CD4-positive, alpha-beta memory T cell (primary cell): Measurements from ENCODE around the gene ZDHHC5. TPM values are rescaled to one million over a fixed set of nuclear protein-coding genes. Genes with fewer than 3 reads are reported as not detected.

ENCODE experiments used
- CTCF ChIA-PET: fragments of 350-600 bp; sonication (Branson Sonifier 250); formaldehyde crosslinking; loops from one replicate; lab custom pipeline; 2021; ENCODE audit warnings: inconsistent platforms; ENCODE audit not compliant: partially characterized antibody; lab: Charles Lee
- POLR2A ChIA-PET: fragments of 350-600 bp; sonication (Branson Sonifier 250); formaldehyde crosslinking; loops from one replicate; lab custom pipeline; 2021; ENCODE audit not compliant: partially characterized antibody; lab: Charles Lee
- DNase-seq, 5 donors: peaks; one replicate each; pipeline versions ENCODE4 v3.0.0 to v3.0.0-alpha.2; 2020 to 2022; ENCODE audit warnings: mixed read lengths in 1 of 5
- H3K27ac ChIP-seq: one replicate; pipeline ENCODE4 v1.7.0; 2013; ENCODE audit warnings: low read depth, low read length
- H3K27me3 ChIP-seq: 2 replicates; pipeline ENCODE4 v1.7.0; 2013; ENCODE audit warnings: mild to moderate bottlenecking, low read length, moderate library complexity; ENCODE audit not compliant: insufficient read depth
- H3K36me3 ChIP-seq: 2 replicates; pipeline ENCODE4 v1.7.0; 2013; ENCODE audit warnings: mild to moderate bottlenecking, low read length, moderate library complexity; ENCODE audit not compliant: insufficient read depth
- H3K4me1 ChIP-seq: 2 replicates; pipeline ENCODE4 v1.7.0; 2013; ENCODE audit warnings: mild to moderate bottlenecking, low read length, moderate library complexity; ENCODE audit not compliant: insufficient read depth
- H3K4me3 ChIP-seq, 2 donors: one replicate each; pipeline ENCODE4 v1.7.0; 2013; ENCODE audit warnings: low read length in 2 of 2, mild to moderate bottlenecking in 1 of 2
- H3K9me3 ChIP-seq, 2 donors: one replicate each; pipeline ENCODE4 v1.7.0; 2013; ENCODE audit warnings: low read length in 2 of 2, control low read depth in 1 of 2; ENCODE audit not compliant: control insufficient read depth in 1 of 2
- H3K27ac Mint-ChIP-seq, 7 donors: one replicate each; pipeline ENCODE4 v1.8.0; 2020 to 2021; ENCODE audit warnings: mixed read lengths in 7 of 7, mild to moderate bottlenecking in 6 of 7, inconsistent platforms in 3 of 7, moderate library complexity in 3 of 7
- H3K27me3 Mint-ChIP-seq, 2 donors: one replicate each; pipeline ENCODE4 v1.8.0; 2020 to 2021; ENCODE audit warnings: mixed read lengths in 2 of 2
- H3K36me3 Mint-ChIP-seq, 2 donors: one replicate each; pipeline ENCODE4 v1.8.0; 2020 to 2021; ENCODE audit warnings: mixed read lengths in 2 of 2, inconsistent platforms in 1 of 2, mild to moderate bottlenecking in 1 of 2
- H3K4me1 Mint-ChIP-seq, 4 donors: one replicate each; pipeline ENCODE4 v1.8.0; 2020 to 2021; ENCODE audit warnings: mixed read lengths in 4 of 4, mild to moderate bottlenecking in 1 of 4
- H3K4me3 Mint-ChIP-seq, 8 donors: one replicate each; pipeline ENCODE4 v1.8.0; 2020 to 2021; ENCODE audit warnings: mixed read lengths in 8 of 8, mild to moderate bottlenecking in 7 of 8, moderate library complexity in 6 of 8, inconsistent platforms in 3 of 8
- H3K9me3 Mint-ChIP-seq, 8 donors: one replicate each; pipeline ENCODE4 v1.8.0; 2020 to 2021; ENCODE audit warnings: mixed read lengths in 8 of 8, mild to moderate bottlenecking in 5 of 8, inconsistent platforms in 3 of 8, moderate library complexity in 1 of 8
- intact Hi-C: fragments of 100-400 bp; cut with micrococcal nuclease; formaldehyde crosslinking; loops from one replicate; pipeline ENCODE4 v1.15.1; 2023
- polyA plus RNA-seq, 2 donors: library from polyadenylated mRNA; unstranded; fragments of 300-500 nt; fragmentation: Illumina TruSeq; gene quantifications; one replicate each; pipeline ENCODE4 v1.2.3, GENCODE V29; 2021
- total RNA-seq, 2 experiments: library from RNA; stranded (reverse); gene quantifications; one replicate each; pipeline ENCODE4 v1.2.3, GENCODE V29; 2021

ZDHHC5 gene
- total and polyA plus RNA-seq, 4 experiments from 2014 or later, result 30.4 to 75.8 (median 58.9) TPM

DNA sequence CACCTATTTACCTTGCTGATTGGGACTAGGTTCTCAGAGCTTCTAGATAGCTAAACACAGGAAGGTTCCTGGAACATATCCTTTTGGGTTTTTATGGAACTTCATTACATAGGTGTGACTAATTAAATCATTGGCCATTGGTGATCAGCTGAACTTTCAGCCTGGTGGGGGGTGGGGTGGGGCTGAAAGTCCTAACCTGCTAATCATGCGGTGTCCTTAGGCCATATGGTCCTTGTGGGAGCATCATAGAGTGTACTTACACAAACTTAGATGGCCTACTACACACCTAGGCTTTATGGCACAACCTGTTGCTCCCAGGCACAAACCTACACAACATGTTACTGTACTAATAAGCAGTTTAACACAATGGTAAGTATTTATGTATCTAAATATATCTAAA lies 64.7 kb downstream of the ZDHHC5 start:
- no peak overlapping the region for H3K4me3 Mint-ChIP-seq
- POLR2A ChIA-PET, result interaction anchor here (1.1 kb wide), 1 partner anchor 9 kb away, joined by 4 read pairs; the partner anchor contains the start of gene SELENOH

GRCh38 chr11:57735619-57736298 lies 67.8 kb downstream of the ZDHHC5 start:
- Histone ChIP-seq H3K36me3 (no peaks in the 10 kb centered on the region), H3K4me1 (peaks cover 6% of the 10 kb centered on the region), H3K4me3 (no peak overlapping the region), H3K9me3 (no peaks in the 10 kb centered on the region), H3K27ac (no peak overlapping the region), H3K27me3 (no peaks in the 10 kb centered on the region)
- Mint-ChIP-seq H3K9me3 (no peaks in the 10 kb centered on the region), H3K4me3 (no peak overlapping the region), H3K36me3 (peaks cover 10 to 34% of the 10 kb centered on the region in 2 donors), H3K27me3 (no peaks in the 10 kb centered on the region), H3K27ac (peak overlapping the region in 4 of 7 donors; percentile 19 to 55 (median 40)), H3K4me1 (peaks cover under 1 to 7% (median 3%) of the 10 kb centered on the region in 4 donors)
- ChIA-PET POLR2A (interaction anchor here (1.8 kb wide), 1 partner anchor 24 kb away, joined by 5 read pairs; the partner anchor contains the start of genes MED19 and TMX2), CTCF (interaction anchor here (1.4 to 2.4 kb wide), 3 partner anchors 13 to 789 kb away, joined by 4 to 9 read pairs (median 6); no protein-coding TSS in a partner anchor)
- intact Hi-C loops, result no loop called here
- no peak for DNase-seq

More for the DNA sequence above, 64.7 kb downstream of the ZDHHC5 start:
- peaks cover 4 to 24% of the 10 kb centered on the region in 2 donors for H3K36me3 Mint-ChIP-seq
- H3K27ac ChIP-seq, result no peak overlapping the region
- intact Hi-C loops, result no loop called here
- H3K4me1 ChIP-seq, result no peaks in the 10 kb centered on the region
- H3K9me3 ChIP-seq, result no peaks in the 10 kb centered on the region
- H3K4me1 Mint-ChIP-seq, result peaks cover 0 to 12% (median 5%) of the 10 kb centered on the region in 4 donors
- no peaks in the 10 kb centered on the region for H3K36me3 ChIP-seq
- DNase-seq, result no peak
- no peaks in the 10 kb centered on the region for H3K27me3 ChIP-seq
- CTCF ChIA-PET, result interaction anchor here (1.1 to 1.4 kb wide), 2 partner anchors 14 to 91 kb away, joined by 3 to 4 read pairs; no protein-coding TSS in a partner anchor
- H3K27me3 Mint-ChIP-seq, result no peaks in the 10 kb centered on the region
- H3K4me3 ChIP-seq, result no peak overlapping the region
- no peaks in the 10 kb centered on the region for H3K9me3 Mint-ChIP-seq
- no peak overlapping the region for H3K27ac Mint-ChIP-seq

GRCh38 chr11:57741132-57742086 lies 73.5 kb downstream of the ZDHHC5 start, which contains the start of gene SELENOH:
Gene SELENOH (plus strand): TSS chr11:57741491. CDS start chr11:57741596, 105 bp downstream.
- H3K27ac ChIP-seq, result peak within 1 kb of the TSS; percentile 82
- CTCF ChIA-PET, result interaction anchor here (0.8 to 13.0 kb wide), 6 partner anchors 27 to 248 kb away, joined by 3 to 143 read pairs (median 4); partner anchors contain the start of gene UBE2L6
- no peaks in the 10 kb centered on the region for H3K27me3 Mint-ChIP-seq
- no peaks in the 10 kb centered on the region for H3K9me3 Mint-ChIP-seq
- H3K4me3 ChIP-seq, result peak within 1 kb of the TSS; percentile 77 to 80
- peaks cover 34 to 66% of the 10 kb centered on the region in 2 donors for H3K36me3 Mint-ChIP-seq
- intact Hi-C loops, result loop anchor here (1.0 to 2.0 kb wide), 9 partner anchors 29 to 838 kb away; partner anchors contain the start of genes CLP1, MED19, SSRP1 and TIMM10
- H3K4me1 ChIP-seq, result peaks cover 26% of the 10 kb centered on the region
- H3K36me3 ChIP-seq, result peaks cover 17% of the 10 kb centered on the region
- peak within 1 kb of the TSS; percentile 96 to 100 (median 99) for H3K27ac Mint-ChIP-seq
- peak; percentile 90 to 96 (median 91) for DNase-seq
- H3K4me1 Mint-ChIP-seq, result peaks cover 18 to 36% (median 28%) of the 10 kb centered on the region in 4 donors
- peak within 1 kb of the TSS; percentile 90 to 100 (median 98) for H3K4me3 Mint-ChIP-seq
- no peaks in the 10 kb centered on the region for H3K9me3 ChIP-seq
- POLR2A ChIA-PET, result interaction anchor here (0.6 to 2.3 kb wide), 31 partner anchors 9 to 1404 kb away, joined by 3 to 29 read pairs (median 5); partner anchors contain the start of genes BTBD18, CLP1, CTNND1 and LPXN
- H3K27me3 ChIP-seq, result no peaks in the 10 kb centered on the region

DNA sequence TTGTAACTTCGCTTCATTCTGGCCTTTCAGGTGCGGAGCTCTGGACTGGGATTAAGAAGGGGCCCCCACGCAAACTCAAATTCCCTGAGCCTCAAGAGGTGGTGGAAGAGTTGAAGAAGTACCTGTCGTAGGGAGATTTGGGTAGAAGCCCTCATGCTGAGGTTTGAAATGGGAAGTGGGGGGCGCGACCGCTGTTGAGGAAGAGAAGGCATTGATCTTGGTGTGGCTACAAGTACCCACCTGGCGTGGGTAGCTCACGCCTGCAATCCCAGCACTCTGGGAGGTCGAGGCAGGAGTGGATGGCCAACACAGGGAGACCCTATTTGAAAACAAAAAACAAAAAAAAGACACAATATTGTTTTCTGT lies 74.2 kb downstream of the ZDHHC5 start:
- Histone ChIP-seq H3K27me3 (no peaks in the 10 kb centered on the region), H3K4me1 (peaks cover 26% of the 10 kb centered on the region), H3K27ac (peak overlapping the region; percentile 82), H3K36me3 (peaks cover 17% of the 10 kb centered on the region), H3K9me3 (no peaks in the 10 kb centered on the region), H3K4me3 (peak overlapping the region; percentile 77 to 80)
- Mint-ChIP-seq H3K4me3 (peak overlapping the region; percentile 90 to 100 (median 98)), H3K9me3 (no peaks in the 10 kb centered on the region), H3K4me1 (peaks cover 19 to 36% (median 29%) of the 10 kb centered on the region in 4 donors), H3K36me3 (peaks cover 36 to 67% of the 10 kb centered on the region in 2 donors), H3K27me3 (no peaks in the 10 kb centered on the region), H3K27ac (peak overlapping the region; percentile 96 to 100 (median 99))
- POLR2A ChIA-PET, result interaction anchor here (0.8 to 2.3 kb wide), 28 partner anchors 10 to 1403 kb away, joined by 3 to 29 read pairs (median 6); partner anchors contain the start of genes BTBD18, CLP1, CTNND1 and LPXN
- intact Hi-C loops, result no loop called here
- no peak for DNase-seq
- CTCF ChIA-PET, result interaction anchor here (0.8 to 13.0 kb wide), 5 partner anchors 27 to 228 kb away, joined by 3 to 143 read pairs (median 4); partner anchors contain the start of gene UBE2L6

DNA sequence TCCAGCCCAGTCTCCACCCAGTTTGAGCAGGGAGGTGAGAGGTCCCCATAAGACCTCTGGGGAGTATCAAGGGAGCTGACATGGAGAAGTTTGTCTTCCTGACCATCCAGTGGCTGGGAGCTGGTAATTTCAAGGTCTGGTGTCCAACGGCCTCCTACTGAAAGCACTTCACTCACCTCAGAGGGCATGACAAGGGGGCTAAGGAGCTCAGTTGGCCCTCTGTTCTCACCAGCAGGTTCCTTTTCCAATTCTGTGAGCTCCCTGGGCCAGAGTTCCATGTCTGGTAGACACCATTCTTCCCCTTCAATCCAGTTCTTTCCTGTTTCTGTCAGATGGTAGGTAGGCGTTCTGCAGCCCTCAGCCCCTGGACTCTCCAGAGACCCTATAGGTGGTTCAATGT lies 76.4 kb downstream of the ZDHHC5 start:
- H3K4me3 Mint-ChIP-seq, result peak overlapping the region in 2 of 8 donors; percentile 30 to 60
- peaks cover 17% of the 10 kb centered on the region for H3K36me3 ChIP-seq
- no peak overlapping the region for H3K4me3 ChIP-seq
- H3K9me3 ChIP-seq, result no peaks in the 10 kb centered on the region
- peaks cover 28 to 60% of the 10 kb centered on the region in 2 donors for H3K36me3 Mint-ChIP-seq
- no peak for DNase-seq
- H3K9me3 Mint-ChIP-seq, result no peaks in the 10 kb centered on the region
- H3K4me1 Mint-ChIP-seq, result peaks cover 21 to 41% (median 31%) of the 10 kb centered on the region in 4 donors
- intact Hi-C loops, result no loop called here
- no peak overlapping the region for H3K27ac ChIP-seq
- no peaks in the 10 kb centered on the region for H3K27me3 ChIP-seq
- no peaks in the 10 kb centered on the region for H3K27me3 Mint-ChIP-seq
- H3K4me1 ChIP-seq, result peaks cover 26% of the 10 kb centered on the region
- ChIA-PET POLR2A (interaction anchor here (1.4 to 1.5 kb wide), 2 partner anchors 32 to 56 kb away, joined by 3 to 6 read pairs; partner anchors contain the start of genes MED19 and TMX2), CTCF (interaction anchor here (1.0 to 13.0 kb wide), 2 partner anchors 57 to 217 kb away, joined by 4 to 143 read pairs; no protein-coding TSS in a partner anchor)
- H3K27ac Mint-ChIP-seq, result peak overlapping the region in 5 of 7 donors; percentile 42 to 52 (median 46)

GRCh38 chr11:57745206-57745605 lies 77.3 kb downstream of the ZDHHC5 start:
- Mint-ChIP-seq H3K27ac (peak overlapping the region in 6 of 7 donors; percentile 2 to 83 (median 72)), H3K4me3 (no peak overlapping the region), H3K36me3 (peaks cover 28 to 58% of the 10 kb centered on the region in 2 donors), H3K9me3 (no peaks in the 10 kb centered on the region), H3K27me3 (no peaks in the 10 kb centered on the region), H3K4me1 (peaks cover 21 to 41% (median 31%) of the 10 kb centered on the region in 4 donors)
- H3K27ac ChIP-seq, result no peak overlapping the region
- intact Hi-C loops, result no loop called here
- H3K4me1 ChIP-seq, result peaks cover 26% of the 10 kb centered on the region
- no peak overlapping the region for H3K4me3 ChIP-seq
- no peaks in the 10 kb centered on the region for H3K27me3 ChIP-seq
- ChIA-PET CTCF (interaction anchor here (13.0 kb wide), 1 partner anchor 56 kb away, joined by 143 read pairs; no protein-coding TSS in a partner anchor), POLR2A (interaction anchor here (0.8 to 2.0 kb wide), 3 partner anchors 33 to 55 kb away, joined by 3 to 4 read pairs (median 3); partner anchors contain the start of gene MED19)
- DNase-seq, result no peak
- no peaks in the 10 kb centered on the region for H3K9me3 ChIP-seq
- peaks cover 17% of the 10 kb centered on the region for H3K36me3 ChIP-seq
